H9 (cell line): ENCODE data around the gene BRD1. TPM values are rescaled to one million over a fixed set of nuclear protein-coding genes. Genes with fewer than 3 reads are reported as not detected.

Source experiments
- DNase-seq: peaks from one replicate; pipeline ENCODE4 v3.0.0-alpha.2; 2017
- H2AFZ ChIP-seq: one replicate; pipeline ENCODE4 v1.6.1; 2013; ENCODE audit warnings: mild to moderate bottlenecking, low read length, control low read depth, moderate library complexity
- H2AK5ac ChIP-seq: 2 replicates; pipeline ENCODE4 v1.6.1; 2013; ENCODE audit warnings: low read length, control low read depth, mixed read lengths; ENCODE audit not compliant: insufficient read length
- H2BK120ac ChIP-seq: one replicate; pipeline ENCODE4 v1.6.1; 2013; ENCODE audit warnings: low read depth, mild to moderate bottlenecking, low read length, control low read depth, inconsistent platforms; ENCODE audit not compliant: poor library complexity, severe bottlenecking
- H2BK12ac ChIP-seq: 2 replicates; pipeline ENCODE4 v1.6.1; 2013; ENCODE audit warnings: low read length, control low read depth, mixed read lengths, low read depth; ENCODE audit not compliant: insufficient read length
- H2BK15ac ChIP-seq: 2 replicates; pipeline ENCODE4 v1.6.1; 2013; ENCODE audit warnings: low read depth, low read length, control low read depth
- H2BK20ac ChIP-seq: one replicate; pipeline ENCODE4 v1.6.1; 2013; ENCODE audit warnings: low read depth, mild to moderate bottlenecking, low read length, control low read depth, inconsistent platforms; ENCODE audit not compliant: poor library complexity, severe bottlenecking
- H2BK5ac ChIP-seq: 2 replicates; pipeline ENCODE4 v1.6.1; 2013; ENCODE audit warnings: low read length, control low read depth, mixed read lengths; ENCODE audit not compliant: insufficient read length
- H3K14ac ChIP-seq: 2 replicates; pipeline ENCODE4 v1.6.1; 2013; ENCODE audit warnings: low read length, control low read depth; ENCODE audit not compliant: insufficient read depth
- H3K18ac ChIP-seq: 2 replicates; pipeline ENCODE4 v1.6.1; 2013; ENCODE audit warnings: low read depth, mild to moderate bottlenecking, mixed read lengths, low read length, control low read depth; ENCODE audit not compliant: insufficient read length
- H3K23ac ChIP-seq: 2 replicates; pipeline ENCODE4 v1.6.1; 2013; ENCODE audit warnings: low read length, control low read depth, mixed read lengths, low read depth; ENCODE audit not compliant: insufficient read length
- H3K23me2 ChIP-seq: 2 replicates; pipeline ENCODE4 v1.6.1; 2013; ENCODE audit warnings: low read depth, mild to moderate bottlenecking, mixed read lengths, low read length, control low read depth; ENCODE audit not compliant: insufficient read length, poor library complexity, severe bottlenecking
- H3K27ac ChIP-seq: 2 replicates; pipeline ENCODE4 v1.5.1; 2013; ENCODE audit warnings: low read length, control low read depth, mixed read lengths, low read depth; ENCODE audit not compliant: insufficient read length
- H3K27me3 ChIP-seq: 2 replicates; pipeline ENCODE4 v1.6.1; 2013; ENCODE audit warnings: low read length, control low read depth, inconsistent platforms; ENCODE audit not compliant: insufficient read depth
- H3K4ac ChIP-seq: 2 replicates; pipeline ENCODE4 v1.6.1; 2013; ENCODE audit warnings: low read depth, mild to moderate bottlenecking, control low read depth, inconsistent platforms, low read length, moderate library complexity
- H3K4me1 ChIP-seq: 2 replicates; pipeline ENCODE4 v1.6.1; 2013; ENCODE audit warnings: low read length, control low read depth, inconsistent platforms; ENCODE audit not compliant: insufficient read depth
- H3K4me2 ChIP-seq: 2 replicates; pipeline ENCODE4 v1.6.1; 2013; ENCODE audit warnings: low read length, control low read depth, mixed read lengths; ENCODE audit not compliant: insufficient read length, insufficient read depth
- H3K56ac ChIP-seq: 2 replicates; pipeline ENCODE4 v1.6.1; 2013; ENCODE audit warnings: low read depth, mild to moderate bottlenecking, mixed read lengths, low read length, control low read depth; ENCODE audit not compliant: insufficient read length
- H3K79me1 ChIP-seq: 2 replicates; pipeline ENCODE4 v1.6.1; 2013; ENCODE audit warnings: low read depth, mild to moderate bottlenecking, moderate library complexity, low read length, control low read depth, inconsistent platforms; ENCODE audit not compliant: insufficient read depth, poor library complexity, severe bottlenecking
- H3K79me2 ChIP-seq: 2 replicates; pipeline ENCODE4 v1.6.1; 2013; ENCODE audit warnings: low read length, control low read depth, inconsistent platforms; ENCODE audit not compliant: insufficient read depth
- H3K9ac ChIP-seq: 2 replicates; pipeline ENCODE4 v1.6.1; 2013; ENCODE audit warnings: low read length, control low read depth, mixed read lengths; ENCODE audit not compliant: insufficient read length; ENCODE audit errors: extremely low read depth
- H3K9me3 ChIP-seq: one replicate; pipeline ENCODE4 v1.6.1; 2013; ENCODE audit warnings: low read depth, low read length, inconsistent platforms; ENCODE audit not compliant: control insufficient read depth
- H3T11ph ChIP-seq: one replicate; pipeline ENCODE4 v1.6.1; 2013; ENCODE audit warnings: mild to moderate bottlenecking, low read length, control low read depth, inconsistent platforms
- H4K20me1 ChIP-seq: one replicate; pipeline ENCODE4 v1.6.1; 2013; ENCODE audit not compliant: control insufficient read depth, insufficient read length, insufficient read depth
- H4K5ac ChIP-seq: 2 replicates; pipeline ENCODE4 v1.6.1; 2013; ENCODE audit warnings: low read depth, mild to moderate bottlenecking, mixed read lengths, low read length, control low read depth; ENCODE audit not compliant: insufficient read length
- H4K8ac ChIP-seq: replicated peaks from 2 replicates; pipeline ENCODE4 v1.6.1; 2013; ENCODE audit warnings: low read length, control low read depth, mixed read lengths, low read depth; ENCODE audit not compliant: insufficient read length
- H4K91ac ChIP-seq: 2 replicates; pipeline ENCODE4 v1.6.1; 2013; ENCODE audit warnings: low read depth, mild to moderate bottlenecking, moderate library complexity, mixed read lengths, low read length, control low read depth; ENCODE audit not compliant: insufficient read length
- H3K27ac Mint-ChIP-seq, 3 experiments: 2 replicates in 2 of 3; 3 replicates in 1 of 3; pipeline ENCODE4 v1.8.0; 2020 to 2021; ENCODE audit warnings: mixed read lengths in 3 of 3, mild to moderate bottlenecking in 1 of 3, moderate library complexity in 1 of 3
- H3K27me3 Mint-ChIP-seq: 2 replicates; pipeline ENCODE4 v1.8.0; 2021; ENCODE audit warnings: low read depth, mild to moderate bottlenecking, moderate library complexity, mixed read lengths
- H3K36me3 Mint-ChIP-seq, 3 experiments: 2 replicates in 2 of 3; 3 replicates in 1 of 3; pipeline ENCODE4 v1.8.0; 2020 to 2021; ENCODE audit warnings: low read depth in 3 of 3, mixed read lengths in 3 of 3; ENCODE audit not compliant: insufficient read depth in 1 of 3
- H3K4me1 Mint-ChIP-seq, 2 experiments: 2 replicates each; pipeline ENCODE4 v1.8.0; 2020; ENCODE audit warnings: mixed read lengths in 2 of 2
- H3K4me3 Mint-ChIP-seq, 2 experiments: 2 replicates in 1 of 2; 3 replicates in 1 of 2; pipeline ENCODE4 v1.8.0; 2020 to 2021; ENCODE audit warnings: mild to moderate bottlenecking in 2 of 2, mixed read lengths in 2 of 2, moderate library complexity in 1 of 2
- H3K9me3 Mint-ChIP-seq, 2 experiments: 2 replicates in 1 of 2; 3 replicates in 1 of 2; pipeline ENCODE4 v1.8.0; 2020; ENCODE audit warnings: mild to moderate bottlenecking in 2 of 2, mixed read lengths in 2 of 2, moderate library complexity in 1 of 2
- WGBS: extraction: QIAGEN DNeasy Blood & Tissue Kit; methylation state at CpG from one replicate; pipeline ENCODE4 v1.1.7; 2013; ENCODE audit warnings: missing lambda C conversion rate, low lambda C conversion rate, mixed read lengths; ENCODE audit not compliant: insufficient read length; ENCODE audit errors: extremely low coverage; 5-methylcytosine and 5-hydroxymethylcytosine counted together
- total RNA-seq: library from RNA; stranded (reverse); gene quantifications from 2 replicates; pipeline ENCODE4 v1.2.1, GENCODE V29; 2021
- TF ChIP-seq, protein P1 (sequence below): fragments of 200-600 bp; sonication (generic); conservative IDR thresholded peaks from 3 replicates; pipeline ENCODE4 v1.8.0; 2021; ENCODE audit warnings: antibody characterized with exemption, mild to moderate bottlenecking

Gene BRD1
- total RNA-seq, 1 experiment from 2014 or later, result 51.3 TPM

DNA sequence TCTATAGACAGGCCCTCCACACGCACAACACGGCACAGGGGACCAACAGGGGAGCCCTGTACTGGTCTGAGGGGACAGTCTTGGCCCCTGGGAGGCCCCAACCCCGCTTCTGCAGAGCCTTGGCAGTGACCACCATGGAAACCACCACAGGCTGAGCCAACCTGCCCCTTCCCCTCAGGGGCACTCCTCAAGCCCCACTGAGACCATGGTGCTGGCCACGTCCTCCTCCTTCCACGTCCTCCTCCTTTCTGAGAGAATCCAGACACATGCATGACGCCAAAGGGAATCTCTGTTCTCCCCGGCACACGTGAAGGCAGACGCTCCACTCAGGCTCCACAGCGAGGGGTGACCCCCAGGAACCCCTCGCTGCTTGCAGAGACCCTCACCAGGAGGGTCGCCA lies 2.7 kb downstream of the BRD1 start:
- Histone ChIP-seq H3K4me2 (no peak overlapping the region), H3K27ac (no peak overlapping the region), H3K79me2 (peaks cover 43% of the 10 kb centered on the region; the same call in 1 of the 2 replicates), H3K18ac (no peak overlapping the region), H2BK5ac (no peak overlapping the region), H2AFZ (no peak overlapping the region), H2BK12ac (no peak overlapping the region), H3K4me1 (no peaks in the 10 kb centered on the region), H3K56ac (no peak overlapping the region), H2AK5ac (no peak overlapping the region), H2BK15ac (no peak overlapping the region), H3K9me3 (no peaks in the 10 kb centered on the region), H3K79me1 (peaks cover 6% of the 10 kb centered on the region), H4K91ac (no peak overlapping the region), H3T11ph (no peak overlapping the region), H3K9ac (no peak overlapping the region), H4K20me1 (no peaks in the 10 kb centered on the region), H2BK20ac (no peak overlapping the region), H3K23ac (no peak overlapping the region), H4K8ac (no peak overlapping the region), H4K5ac (no peak overlapping the region), H3K27me3 (no peaks in the 10 kb centered on the region), H2BK120ac (no peak overlapping the region), H3K14ac (no peak overlapping the region; the same call in 1 of the 2 replicates), H3K23me2 (peaks cover 9% of the 10 kb centered on the region), H3K4ac (no peak overlapping the region)
- Mint-ChIP-seq H3K27me3 (peaks cover 9% of the 10 kb centered on the region), H3K9me3 (peaks cover 8 to 15% of the 10 kb centered on the region in 2 experiments), H3K36me3 (peaks cover 43 to 66% (median 65%) of the 10 kb centered on the region in 3 experiments), H3K4me1 (peaks cover 15 to 20% of the 10 kb centered on the region in 2 experiments), H3K4me3 (peak overlapping the region; percentile 82 to 87), H3K27ac (peak overlapping the region; percentile 65 to 79 (median 75); a peak in 3 of 7 replicates)
- no peak for DNase-seq
- no CpG with 5 or more reads among the region's 12 CpGs for WGBS
- TF ChIP-seq, protein P1, sequence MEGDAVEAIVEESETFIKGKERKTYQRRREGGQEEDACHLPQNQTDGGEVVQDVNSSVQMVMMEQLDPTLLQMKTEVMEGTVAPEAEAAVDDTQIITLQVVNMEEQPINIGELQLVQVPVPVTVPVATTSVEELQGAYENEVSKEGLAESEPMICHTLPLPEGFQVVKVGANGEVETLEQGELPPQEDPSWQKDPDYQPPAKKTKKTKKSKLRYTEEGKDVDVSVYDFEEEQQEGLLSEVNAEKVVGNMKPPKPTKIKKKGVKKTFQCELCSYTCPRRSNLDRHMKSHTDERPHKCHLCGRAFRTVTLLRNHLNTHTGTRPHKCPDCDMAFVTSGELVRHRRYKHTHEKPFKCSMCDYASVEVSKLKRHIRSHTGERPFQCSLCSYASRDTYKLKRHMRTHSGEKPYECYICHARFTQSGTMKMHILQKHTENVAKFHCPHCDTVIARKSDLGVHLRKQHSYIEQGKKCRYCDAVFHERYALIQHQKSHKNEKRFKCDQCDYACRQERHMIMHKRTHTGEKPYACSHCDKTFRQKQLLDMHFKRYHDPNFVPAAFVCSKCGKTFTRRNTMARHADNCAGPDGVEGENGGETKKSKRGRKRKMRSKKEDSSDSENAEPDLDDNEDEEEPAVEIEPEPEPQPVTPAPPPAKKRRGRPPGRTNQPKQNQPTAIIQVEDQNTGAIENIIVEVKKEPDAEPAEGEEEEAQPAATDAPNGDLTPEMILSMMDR, result no peak
